Stimulated activated CD4-positive, alpha-beta T cell treated with anti-CD3 and anti-CD28 coated beads, Interleukin-4, amount 100 ng/mL, for 1 hour (primary cell): ENCODE results near the gene TMEM208.

ENCODE experiments used
- DNase-seq: peaks from one replicate; pipeline ENCODE4 v3.0.0-alpha.2; 2020

The TMEM208 gene

DNA sequence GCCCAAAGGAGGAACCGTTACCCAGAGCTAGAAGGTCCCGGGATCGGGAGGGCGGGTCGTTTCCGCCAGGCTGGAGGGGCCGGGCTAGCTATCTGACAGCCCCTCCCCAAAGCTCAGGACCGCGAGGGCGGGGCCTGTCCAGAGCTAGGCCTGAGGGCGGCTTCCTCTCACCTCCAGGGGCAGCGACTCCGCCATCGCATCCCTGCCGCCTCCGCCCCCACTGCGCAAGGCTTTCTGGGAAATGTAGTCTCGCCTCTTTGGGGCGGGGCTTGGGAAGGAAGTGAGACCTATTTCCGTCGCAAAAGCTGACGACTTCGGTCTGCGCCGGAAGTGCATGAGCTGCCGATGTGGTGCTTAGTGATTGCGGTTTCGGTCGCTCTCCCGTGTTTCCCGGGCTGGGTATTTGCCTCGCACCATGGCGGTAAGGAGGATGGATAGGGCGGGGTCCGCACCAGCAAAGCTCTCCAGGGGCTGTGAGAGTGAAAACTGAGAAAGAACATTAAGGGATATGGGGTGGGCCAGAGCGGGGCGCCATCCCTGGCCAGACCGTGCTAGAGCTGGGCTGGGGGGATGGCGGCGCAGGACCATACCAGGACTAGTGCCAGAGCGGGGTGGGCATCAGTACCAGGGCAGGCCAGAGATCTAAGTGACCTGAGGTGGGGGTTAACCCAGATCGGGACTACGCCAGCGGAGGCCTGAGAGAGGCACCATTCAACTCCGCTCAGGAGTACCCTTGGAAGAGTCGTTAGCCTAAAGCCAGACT lies at the start of gene TMEM208:
Gene TMEM208, plus strand, starts transcription at position 327 of the 763 bp plus-strand sequence. Its CDS starts 89 bp downstream, at position 416.
- peak; percentile 97 for DNase-seq

DNA sequence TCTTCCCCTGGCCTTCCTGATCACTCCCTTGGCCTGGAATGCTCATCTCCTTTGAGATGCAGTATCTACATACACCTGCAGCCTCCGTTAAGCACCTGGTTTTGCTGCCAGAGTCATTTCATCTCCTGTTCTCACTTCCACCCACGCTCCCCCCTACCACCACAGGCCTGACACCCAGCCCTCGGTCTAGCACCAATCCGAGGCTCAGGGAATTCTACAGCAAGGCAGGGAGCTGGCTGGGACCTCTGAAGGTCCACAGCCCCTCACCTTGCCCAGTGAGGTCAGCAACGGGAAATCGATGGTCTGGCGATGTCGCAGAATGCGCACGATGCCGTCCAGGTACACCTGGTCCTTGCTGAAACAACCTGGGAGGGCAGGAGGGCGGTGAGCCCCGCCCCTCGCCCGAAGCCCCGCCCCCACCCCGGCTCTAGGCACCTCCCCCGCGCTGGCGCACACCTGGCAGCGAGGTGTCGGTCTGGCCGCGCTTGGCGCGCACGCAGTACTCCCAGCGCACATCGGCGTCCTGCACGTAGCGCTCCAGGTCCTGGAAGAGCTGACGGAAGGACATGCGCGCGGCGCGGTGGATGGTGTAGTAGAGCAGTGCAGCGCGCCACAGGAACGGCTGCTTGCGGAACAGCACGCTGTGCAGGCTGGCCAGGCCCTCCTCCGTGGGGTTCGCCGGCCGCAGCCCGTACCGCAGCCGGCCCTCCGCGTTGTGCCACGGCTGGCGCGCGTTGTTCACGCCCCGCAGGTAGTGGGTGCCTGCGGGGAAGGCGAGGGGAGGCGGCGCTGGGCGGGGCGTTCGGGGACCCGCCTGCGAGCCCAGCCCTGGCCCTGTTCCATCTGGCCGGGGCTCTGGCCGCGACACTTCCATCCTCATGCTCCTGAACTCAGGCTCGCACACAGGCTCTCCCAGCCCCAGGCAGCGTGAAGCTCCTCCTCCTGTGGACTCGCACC lies 48.9 kb upstream of the TMEM208 start:
- DNase-seq: peak; percentile 42

DNA sequence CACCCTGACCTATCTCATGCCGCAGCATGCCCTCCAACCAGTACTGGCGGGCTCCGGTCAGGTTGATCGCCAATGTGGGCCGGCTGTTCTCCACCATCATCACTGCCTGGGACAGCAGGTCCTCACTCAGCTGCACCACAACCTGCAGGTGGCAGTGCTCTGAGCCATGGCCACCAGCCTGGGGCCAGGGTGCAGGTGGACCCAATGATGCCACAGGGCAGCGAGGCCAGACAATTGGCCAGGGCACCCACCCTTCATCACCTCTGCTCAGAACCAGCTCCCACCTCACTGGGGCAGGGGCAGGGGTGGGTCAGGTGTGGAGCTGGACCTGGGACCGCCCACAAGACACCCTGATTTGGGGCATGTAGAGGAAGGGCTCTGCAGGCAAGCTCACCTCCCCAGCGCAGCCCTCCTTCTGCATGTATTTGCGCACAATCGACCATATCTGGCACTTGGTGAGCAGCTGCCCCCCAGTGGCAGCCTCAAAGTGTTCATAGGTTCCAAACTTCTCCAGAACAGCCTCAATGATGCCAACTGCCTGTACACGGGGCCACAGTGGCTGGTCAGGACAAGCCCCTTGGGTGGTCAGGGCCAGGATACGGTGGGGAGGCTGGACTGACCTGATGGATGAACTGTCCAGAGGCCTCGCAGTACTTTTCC lies 47.4 kb upstream of the TMEM208 start:
- DNase-seq: no peak

DNA sequence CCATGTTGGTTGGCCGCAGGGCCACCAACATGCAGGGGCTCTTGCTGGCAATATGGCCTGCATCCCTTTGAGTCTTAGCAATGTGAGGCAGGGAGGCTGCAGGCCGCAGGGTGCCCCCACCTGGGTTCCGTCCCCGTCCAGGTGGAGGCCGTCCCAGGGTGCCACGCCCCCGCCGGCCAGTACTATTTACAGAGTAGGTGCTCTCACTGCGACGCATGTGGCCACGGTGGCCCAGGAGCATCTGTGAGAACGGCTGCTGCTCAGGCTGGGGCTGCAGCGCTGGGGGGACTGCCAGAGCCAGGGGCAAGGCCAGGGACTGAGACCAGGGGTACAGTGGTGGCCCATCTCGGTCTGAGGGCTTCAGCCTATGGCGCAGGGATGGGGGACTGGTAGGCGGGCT lies 46.8 kb upstream of the TMEM208 start:
- DNase-seq: no peak

DNA sequence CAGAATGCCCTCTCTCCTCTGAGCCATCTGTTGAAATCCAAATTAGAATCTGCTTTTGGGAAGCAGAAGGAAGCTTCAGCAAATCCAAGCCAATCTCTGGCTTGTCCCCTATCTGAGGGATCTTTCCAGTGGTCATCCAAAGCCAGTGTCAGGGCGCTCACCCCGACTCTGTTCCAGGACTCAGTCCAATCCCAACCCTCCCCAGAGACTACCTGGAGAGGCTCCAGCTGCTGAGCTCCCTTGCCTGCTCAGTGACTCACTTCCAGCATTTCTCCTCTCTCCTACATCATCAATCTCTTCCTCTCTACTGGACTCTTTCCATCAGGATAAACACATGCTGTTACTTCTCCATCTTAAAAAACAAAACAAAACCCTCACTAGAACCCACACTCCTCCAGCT lies 45.6 kb upstream of the TMEM208 start:
- no peak for DNase-seq

DNA sequence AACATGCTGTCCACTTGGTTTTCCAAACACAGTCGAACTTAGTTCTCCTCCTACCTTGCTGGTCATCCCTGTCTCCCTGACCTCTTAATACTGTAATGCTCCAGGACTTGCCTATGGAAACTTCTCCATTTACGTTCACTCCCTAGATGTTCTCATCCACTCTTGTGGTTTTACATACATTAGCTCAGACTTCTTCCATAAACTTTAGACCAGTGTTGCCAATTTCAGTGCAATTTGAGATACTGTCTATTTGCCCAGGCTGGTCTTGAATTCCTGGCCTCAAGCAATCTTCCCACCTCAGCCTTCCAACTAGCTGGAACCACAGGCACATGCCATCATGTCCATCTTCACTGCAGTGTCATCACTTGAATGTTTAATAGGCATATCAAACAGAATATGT lies 44.6 kb upstream of the TMEM208 start:
- DNase-seq: no peak

DNA sequence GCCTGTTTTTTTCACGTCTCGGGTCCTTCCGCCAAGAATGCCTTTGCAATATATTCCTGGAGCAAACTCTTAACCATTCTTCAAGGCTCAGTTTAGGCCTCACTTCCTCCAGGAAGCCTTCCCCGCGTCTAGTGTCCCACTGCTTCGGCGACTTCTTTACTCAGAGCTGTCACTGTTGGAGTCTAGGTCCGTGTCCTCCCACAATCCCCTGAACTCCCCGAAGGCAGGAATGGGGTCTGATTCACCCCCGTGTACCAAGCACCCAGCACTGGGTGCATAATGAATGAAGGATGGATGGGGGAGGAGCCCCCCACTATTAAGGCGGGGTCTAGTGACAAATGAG lies 43.7 kb upstream of the TMEM208 start:
- DNase-seq: no peak

DNA sequence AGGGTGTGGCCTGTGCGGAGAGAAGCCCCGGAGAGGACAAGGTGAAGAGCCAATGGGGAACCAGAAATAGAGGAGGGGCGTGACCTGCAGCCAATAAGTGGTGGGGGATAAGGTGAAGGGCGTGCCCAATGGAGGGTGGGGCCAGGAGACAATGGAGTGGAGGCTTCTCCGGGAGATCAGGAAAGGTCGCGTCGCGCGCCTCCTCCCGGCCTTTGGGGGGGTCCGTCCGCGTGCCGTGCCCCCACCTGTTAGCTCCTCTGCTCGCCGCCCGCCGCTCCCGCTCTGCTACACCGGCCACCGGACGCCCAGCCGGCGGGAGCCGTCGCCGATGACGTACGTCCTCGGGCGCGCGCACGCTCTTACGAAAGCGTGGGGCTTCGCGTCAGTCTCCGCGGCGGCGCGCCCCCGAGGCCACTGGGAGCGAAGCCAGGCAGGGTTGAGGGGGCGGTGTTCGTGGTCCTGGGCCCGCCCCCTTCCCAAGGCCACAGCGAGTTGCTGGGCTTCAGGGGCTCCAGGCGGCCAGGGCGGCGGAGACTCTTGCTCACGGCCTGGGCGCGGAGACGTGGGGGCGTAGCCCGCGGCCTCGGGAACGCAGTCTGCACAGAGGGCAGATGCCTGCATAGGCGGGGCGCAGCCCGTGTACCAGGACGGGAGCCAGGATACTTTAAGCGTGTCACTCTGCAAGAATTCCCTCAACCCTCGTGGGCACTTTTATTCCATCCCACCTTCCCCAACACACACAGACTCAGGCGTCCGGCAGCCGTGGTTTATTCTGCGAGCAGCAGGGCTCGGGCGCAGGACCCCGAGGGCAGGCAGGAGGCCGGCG lies 43.1 kb upstream of the TMEM208 start, which contains the start of gene MATCAP1:
Gene MATCAP1, minus strand, starts transcription at position 337 of the 826 bp plus-strand sequence. CDS start 3,353 bp downstream, outside the sequence.
- peak; percentile 90 for DNase-seq

DNA sequence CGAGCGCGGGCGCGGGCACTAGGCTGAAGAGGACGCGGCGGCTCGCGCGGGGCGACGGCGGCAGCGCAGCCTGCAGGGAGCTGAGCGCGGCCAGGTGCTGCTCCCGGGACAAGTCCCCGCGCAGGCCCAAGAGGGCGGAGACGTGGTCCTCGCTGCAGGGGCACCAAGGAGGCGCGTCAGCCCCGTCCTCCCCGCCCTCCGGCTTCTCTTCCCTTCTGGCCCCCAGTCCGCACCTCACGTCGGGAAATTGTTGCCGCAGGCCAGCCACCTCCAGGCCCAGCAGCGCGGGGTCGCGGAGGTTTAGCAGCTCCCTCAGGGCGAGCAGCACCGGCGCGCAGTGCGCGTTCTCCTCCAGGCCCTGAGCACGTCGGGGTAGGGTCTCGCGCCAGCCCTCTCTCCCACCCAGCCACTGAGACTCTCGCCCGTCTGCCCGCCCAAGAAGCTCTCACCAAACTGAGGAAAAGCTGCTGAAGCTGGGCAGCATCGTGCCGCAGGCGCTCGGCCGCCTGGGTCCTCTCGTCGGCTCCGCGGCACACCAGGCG lies 42.4 kb upstream of the TMEM208 start:
- DNase-seq: no peak

DNA sequence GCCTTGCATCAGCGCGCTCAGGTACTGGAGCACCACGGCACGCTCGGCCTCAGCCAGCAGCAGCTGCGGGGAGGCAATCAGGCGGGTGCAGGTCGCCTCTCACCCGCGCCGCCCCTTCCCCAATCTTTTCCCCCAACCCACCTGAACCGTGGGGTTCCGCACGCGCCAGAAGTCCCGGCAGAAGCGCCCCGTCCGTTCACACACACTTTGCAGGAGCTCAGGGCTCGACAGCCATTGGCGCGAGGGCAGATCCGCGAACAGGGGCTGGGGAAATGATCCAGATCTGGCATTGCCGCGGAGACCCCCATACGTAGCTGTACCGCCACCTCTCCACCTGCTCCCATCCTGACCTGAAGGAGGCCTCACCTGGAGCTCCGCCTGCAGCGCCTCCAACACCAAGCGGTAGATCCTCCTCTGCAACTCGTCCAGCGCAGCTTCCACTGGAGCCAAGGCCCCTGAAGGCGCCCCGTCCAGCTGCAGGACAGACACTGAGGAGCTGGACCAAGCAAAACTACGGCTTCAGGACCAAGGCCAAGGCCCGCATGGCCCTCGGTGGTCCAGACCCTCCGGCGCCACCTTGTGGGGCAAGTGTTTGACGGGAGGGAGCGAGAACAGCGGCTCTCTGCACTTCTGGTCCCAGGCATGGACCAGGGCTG lies 41.8 kb upstream of the TMEM208 start:
- peak; percentile 87 for DNase-seq

DNA sequence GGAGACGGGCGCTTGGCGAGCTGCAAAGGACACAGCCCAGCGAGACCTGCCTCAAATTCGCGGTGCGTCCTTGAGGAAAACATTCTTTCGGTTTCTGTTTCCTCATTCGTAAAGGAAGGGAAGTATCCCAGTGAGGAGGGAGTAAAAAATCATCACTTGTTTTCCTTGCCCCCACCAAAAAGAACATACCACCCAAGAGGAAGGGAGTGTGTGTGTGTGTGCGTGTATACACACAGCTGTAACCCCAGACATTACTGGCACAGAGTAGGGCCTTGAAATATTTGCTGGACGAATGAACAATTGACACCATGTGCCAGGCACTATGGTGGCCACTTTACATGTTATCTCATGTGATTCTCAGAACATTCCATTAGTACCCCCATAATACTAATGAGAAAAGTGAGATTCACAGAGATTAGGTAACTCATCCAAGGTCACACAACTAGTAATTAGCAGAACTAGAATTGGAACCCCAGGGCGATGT lies 41.2 kb upstream of the TMEM208 start:
- DNase-seq: no peak

DNA sequence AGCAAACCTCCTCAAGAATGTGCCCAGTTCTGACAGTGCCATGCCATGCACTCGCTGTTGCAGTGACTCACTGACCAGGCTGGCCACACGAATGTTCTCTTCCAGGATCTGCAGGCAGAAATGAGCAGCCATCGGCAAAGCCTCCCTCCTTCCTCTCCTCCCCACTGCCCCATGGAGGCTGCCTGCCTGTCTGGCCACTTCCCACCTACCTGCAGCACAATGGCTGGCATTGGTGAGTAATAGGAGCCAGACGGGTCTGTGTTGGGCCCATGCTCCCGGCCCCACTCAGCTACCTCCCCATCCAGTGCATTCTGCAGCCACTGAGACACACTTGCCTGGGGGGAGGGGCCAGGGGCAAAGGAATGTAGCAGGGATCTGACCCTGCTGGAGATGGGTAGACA lies 40.4 kb upstream of the TMEM208 start:
- no peak for DNase-seq

DNA sequence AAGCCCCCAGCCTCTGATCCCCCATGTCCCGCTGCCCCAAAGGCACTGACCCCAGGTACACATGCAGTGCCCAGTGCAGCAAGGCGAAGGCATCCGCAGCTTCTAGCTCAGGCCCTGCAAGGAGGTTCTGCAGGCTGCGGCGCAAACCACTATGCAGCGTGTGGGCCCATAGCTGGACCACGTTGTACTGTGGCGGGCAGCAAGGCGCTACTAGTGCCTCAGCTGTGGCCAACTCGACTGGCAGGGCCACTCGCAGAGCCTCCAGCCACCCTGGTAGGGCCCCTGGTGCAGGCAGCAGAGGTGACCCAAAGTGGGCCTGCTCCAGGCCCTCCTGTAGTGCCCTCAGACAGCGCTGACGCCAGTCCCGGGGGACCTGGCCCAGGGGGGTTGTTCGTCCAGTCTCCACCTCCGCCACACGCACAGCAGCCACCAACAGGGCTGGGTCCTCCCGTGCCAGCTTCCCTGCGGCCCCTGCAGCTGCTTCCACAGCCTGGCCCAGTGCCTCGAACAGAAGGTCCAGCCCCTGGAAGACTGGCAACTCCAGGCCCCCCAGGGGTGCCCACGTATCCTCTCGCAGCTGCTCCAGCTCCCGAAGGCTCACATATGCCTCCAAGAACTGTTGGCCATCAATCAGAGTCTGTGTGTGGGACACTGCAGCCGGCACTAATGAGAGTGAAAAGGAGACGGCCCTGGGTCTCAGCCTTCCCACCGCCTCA lies 39.6 kb upstream of the TMEM208 start:
- DNase-seq: no peak

DNA sequence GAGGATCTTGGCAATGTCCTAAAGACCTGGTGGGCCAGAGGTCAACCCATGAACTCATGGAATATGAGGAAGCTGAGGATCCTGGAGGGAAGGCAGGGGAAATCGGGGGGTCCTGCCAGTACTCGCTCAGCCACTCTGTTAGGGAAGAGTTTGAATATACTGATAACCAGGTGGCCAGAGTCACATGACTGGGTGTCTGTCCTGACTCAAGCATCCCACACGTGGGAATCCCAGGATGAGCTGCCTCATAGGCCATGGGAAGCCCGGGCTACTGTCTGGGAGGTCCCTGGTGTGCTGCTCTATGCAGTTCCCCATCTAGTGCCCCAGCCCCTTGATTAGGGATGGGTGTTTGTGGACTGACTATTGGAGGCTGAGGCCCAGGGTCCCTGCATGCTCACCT lies 38.6 kb upstream of the TMEM208 start:
- DNase-seq: no peak

DNA sequence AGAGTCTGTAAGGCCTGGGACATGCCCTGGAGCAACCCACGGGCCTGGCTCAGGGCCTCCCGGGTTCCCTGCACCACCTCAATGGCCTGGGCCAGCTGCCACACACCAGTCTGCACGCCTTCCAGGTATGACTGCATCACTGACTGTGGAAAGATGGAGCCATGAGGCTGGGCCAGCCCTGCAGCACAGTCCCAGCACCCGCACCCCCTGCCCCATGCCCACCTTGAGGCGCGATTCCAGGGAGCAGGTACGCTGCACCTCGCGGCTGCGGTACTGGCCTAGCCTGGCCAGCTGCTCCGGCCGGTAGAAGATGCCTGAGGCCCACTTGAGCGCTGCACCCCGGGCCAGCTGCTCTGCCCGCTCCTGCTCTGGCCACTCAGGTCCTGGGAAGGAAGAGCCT lies 38.1 kb upstream of the TMEM208 start:
- no peak for DNase-seq

DNA sequence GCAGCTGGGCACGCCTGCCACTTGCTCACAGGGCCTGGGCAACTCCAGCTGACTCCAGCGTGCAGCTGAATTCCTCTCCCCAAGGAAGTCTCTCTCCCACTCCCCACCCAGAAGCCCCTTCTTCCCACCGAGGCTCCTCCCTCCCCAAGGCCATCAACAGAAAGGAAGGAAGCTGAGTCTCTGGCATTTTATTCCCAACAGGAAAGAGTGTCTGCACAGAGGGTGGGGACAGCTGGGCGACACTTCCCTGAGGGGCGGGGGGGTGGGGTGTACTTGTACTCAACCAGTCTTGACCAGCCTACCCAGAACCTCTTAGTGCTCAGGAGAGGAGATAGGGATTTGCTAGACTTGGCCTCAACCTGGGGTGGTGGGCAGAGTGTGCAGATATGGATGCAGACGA lies 36.9 kb upstream of the TMEM208 start, which contains the start of gene EXOC3L1:
Gene EXOC3L1, minus strand, starts transcription at position 96 of the 400 bp plus-strand sequence. CDS start 460 bp downstream, outside the sequence.
- no peak for DNase-seq

DNA sequence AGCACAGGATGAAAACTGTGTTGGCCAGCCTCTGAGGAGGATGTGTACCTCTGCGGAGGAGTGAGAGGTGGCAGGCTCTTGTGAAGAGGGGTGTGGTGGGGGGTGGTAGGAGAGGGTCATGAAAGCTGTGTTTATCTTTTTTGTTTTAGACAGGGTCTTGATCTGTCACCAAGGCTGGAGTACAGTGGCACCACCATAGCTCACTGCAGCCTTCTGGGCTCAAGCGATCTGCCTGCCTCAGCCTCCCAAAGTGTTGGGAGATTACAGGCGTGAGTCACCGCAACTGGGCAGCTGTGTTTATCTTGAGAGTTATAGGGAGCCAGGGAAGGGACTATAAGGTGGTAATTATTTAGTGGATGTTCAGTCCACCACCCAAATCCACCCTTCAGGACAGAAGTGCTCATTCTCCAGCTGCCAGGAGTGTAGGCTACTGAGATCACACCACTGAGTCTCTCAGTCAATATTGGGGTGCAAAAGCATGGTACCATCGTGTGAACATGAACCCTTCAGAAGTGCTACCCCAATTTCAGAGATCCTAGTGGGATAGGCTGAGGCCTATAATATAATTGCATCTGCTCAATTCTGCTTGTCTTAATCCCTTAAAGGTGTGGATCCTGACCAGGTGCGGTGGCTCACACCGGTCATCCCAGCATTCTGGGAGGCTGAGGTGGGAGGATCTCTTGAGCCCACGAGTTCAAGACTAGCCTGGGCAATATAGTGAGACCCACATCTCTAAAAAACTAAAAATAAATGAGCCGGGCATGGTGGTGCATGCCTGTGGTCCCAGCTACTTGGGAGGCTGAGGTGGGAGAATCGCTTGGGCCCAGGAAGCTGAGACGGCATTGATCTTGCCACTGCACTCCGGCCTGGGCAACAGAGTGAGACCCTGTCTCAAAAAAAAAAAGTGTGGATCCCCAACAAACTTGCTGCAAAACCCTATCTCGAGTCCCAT lies 36.2 kb upstream of the TMEM208 start:
- no peak for DNase-seq

DNA sequence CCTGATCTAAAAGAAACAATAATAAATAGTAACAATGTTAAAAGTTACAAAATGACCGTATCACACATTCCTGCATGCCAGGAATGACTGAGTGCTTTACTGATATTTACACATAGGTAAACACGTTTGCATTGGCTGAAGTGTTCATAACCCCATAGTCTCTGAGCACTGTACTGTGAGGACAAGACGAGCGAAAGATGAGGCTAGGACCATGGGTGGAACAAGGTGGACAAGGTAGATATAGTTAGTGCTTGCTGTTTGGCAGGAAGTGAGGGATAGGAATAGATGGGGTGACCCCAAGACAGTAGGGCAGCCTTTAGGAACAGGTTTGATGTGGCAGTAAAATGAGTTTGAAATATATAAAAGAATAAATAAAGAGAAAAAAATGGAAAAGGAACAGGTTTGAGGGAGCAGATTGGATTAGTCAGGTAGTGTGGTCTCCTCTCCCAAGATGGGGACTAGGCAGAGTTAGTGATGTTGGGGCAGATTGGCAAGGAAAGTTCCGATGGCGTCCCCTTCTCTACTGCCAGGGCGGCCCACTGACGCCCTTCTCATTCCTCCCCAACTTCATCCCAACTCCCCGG lies 35.4 kb upstream of the TMEM208 start:
- no peak for DNase-seq
